HG02623 (cell line): ENCODE measurements around the gene GPATCH3.
"Not testable (repeated sequence)": the region's sequence is repeated elsewhere in the genome, so short reads cannot be mapped to it uniquely, and the experiment has no call there.

Experiments
- ATAC-seq: cut with Tn5 transposase; IDR thresholded peaks from one replicate; pipeline ENCODE4 v1.9.1; 2021; ENCODE audit warnings: moderate library complexity; ENCODE audit not compliant: unreplicated experiment

The GPATCH3 gene, protein sequence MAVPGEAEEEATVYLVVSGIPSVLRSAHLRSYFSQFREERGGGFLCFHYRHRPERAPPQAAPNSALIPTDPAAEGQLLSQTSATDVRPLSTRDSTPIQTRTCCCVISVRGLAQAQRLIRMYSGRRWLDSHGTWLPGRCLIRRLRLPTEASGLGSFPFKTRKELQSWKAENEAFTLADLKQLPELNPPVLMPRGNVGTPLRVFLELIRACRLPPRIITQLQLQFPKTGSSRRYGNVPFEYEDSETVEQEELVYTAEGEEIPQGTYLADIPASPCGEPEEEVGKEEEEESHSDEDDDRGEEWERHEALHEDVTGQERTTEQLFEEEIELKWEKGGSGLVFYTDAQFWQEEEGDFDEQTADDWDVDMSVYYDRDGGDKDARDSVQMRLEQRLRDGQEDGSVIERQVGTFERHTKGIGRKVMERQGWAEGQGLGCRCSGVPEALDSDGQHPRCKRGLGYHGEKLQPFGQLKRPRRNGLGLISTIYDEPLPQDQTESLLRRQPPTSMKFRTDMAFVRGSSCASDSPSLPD

DNA sequence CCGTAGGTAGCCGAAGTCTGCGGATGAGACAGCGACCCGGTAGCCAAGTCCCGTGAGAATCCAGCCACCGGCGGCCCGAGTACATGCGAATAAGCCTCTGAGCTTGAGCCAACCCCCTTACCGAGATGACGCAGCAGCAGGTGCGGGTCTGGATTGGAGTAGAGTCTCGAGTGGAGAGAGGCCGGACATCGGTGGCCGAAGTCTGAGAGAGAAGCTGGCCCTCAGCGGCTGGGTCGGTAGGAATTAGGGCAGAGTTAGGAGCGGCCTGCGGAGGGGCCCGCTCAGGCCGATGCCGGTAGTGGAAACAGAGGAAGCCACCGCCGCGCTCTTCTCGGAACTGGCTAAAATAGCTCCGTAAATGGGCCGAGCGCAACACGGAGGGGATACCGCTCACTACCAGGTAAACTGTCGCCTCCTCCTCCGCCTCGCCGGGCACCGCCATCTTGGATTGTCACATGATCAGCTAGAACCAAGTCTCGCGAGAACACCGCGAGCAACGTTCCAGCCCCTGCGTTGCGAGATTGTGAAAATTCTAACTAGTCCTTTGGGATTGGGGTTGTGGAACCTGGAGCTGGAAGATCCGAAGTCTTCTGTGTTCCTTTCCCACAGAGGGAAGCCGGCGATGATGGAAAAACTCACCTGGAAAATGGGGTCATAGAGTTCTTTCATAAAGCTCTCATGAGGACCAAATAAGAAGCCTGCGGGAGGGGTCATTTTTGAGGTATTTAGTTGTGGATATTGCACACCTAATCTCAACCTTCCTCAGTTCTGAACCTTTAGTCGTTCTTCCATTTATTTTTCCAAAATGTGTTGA, at the start of gene GPATCH3:
TSS of gene GPATCH3 (minus strand) at position 467 of the 814 bp plus-strand sequence. CDS start at position 442, 25 bp downstream.
- peak; percentile 64 for ATAC-seq

DNA sequence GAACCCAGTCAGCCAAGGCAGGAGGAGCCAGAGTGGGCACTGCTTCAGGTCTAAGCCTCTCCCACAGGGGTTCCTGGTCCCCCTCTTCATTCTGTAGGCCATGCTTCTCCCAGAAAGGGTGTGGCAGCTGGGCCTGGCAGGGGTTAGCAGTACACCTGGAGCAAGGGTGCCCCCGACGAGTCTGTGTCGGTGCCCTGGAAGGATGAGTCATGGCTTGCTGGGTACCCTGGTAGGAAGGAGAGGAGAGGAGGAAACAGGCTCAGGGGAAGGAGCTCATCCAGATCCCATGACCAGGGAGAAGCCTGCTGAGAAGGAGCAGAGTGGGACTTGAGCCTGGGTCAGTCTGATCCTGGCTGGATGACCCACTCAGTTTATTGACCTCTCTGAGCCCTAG, 49.7 kb upstream of the GPATCH3 start:
- ATAC-seq = no peak

DNA sequence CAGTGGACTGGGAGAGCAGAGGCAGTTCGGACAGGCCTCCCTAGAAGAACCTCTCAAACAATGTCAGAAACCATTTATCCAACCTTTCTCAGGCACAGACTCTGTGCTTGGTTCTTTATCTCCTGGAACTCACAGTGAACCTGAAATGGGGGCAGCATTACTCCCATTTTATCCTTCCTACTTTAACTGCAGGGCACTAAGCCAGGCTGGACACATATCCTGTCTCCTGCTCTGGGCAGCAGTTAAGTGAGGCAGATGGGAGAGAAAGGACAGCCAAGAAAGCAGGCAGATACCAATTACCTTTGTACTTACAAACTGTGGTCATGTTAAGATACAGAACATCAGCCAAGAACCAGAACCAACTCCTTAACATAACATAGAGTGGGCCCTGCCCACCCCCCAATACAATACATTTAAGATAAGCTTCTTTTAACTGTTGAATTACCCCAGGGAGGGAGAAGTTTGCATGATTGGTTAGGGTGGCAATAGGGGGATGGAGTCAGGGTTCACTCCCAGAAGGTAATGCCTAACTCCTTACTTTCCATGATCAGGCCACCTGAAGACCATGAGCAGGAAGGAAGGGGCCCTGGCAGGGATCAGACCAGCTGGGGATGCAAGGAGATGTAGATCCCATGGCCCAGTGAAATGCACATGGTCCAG, 49.1 kb upstream of the GPATCH3 start:
- no peak for ATAC-seq

DNA sequence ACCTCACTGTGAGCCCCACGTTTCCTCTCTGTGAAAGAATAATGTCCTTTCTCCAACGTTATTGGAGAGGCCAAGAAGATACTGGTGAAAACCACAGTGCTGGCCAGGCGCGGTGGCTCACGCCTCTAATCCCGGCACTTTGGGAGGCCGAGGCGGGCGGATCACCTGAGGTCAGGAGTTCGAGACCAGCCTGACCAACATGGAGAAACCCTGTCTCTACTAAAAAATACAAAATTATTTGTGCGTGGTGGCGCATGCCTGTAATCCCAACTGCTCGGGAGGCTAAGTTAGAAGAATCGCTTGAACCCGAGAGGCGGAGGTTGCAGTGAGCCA, 48.4 kb upstream of the GPATCH3 start:
- not testable (repeated sequence) for ATAC-seq

DNA sequence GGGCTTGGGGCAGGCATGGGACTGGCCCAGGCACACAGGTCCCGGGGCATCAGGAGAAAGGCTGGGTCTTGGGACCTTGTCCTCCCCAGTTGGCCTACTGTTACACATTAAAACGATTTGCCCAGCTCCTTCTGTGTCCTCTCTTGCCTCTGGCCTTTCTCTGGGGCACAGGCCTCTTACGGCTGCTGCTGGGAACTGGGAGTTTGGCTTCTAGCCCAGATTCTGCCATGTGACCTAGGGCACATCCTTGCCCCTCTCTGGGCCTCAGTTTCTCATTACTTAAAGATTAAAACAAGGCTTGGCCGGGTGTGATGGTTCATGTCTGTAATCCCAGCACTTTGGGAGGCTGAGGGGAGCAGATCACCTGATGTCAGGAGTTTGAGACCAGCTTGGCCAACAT, 46.0 kb upstream of the GPATCH3 start:
- ATAC-seq = no peak

DNA sequence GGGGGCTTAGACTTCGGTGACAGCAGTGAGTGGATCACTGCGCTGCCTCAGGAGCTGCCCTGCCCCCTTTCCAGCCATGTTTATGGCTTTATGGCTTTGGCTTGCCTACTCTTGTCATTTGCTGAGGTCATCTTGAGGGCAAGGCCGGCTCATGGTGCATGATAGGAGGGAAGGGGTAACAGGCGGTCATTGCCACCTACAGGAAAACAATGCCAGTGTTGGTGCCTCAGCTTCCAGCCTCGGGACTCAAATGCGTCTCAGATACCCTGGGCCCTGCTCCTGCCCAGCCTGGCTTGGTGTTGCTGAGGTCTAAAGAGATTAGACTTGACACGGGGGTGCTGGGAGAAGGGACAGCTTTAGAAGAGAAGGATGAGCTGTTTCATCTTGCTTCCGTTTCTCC, 45.5 kb upstream of the GPATCH3 start:
- no peak for ATAC-seq

DNA sequence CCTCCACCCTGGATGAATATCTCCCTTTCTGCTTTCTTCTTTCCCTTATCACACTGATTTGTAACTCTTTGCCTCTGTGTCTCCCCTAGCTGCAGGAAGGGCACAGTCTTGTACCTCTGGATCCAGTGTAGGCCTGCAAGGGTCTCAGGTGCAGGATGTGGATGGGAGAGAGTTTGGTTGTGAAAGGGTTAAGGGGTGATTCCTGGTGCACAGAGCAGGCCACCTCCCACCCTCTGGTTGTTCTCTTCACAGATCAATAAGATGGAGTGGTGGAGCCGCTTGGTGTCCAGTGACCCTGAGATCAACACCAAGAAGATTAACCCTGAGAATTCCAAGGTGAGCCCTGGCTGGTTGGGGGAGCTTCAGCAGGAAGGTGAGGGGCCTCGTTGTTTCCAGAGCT, 44.9 kb upstream of the GPATCH3 start:
- ATAC-seq = no peak

DNA sequence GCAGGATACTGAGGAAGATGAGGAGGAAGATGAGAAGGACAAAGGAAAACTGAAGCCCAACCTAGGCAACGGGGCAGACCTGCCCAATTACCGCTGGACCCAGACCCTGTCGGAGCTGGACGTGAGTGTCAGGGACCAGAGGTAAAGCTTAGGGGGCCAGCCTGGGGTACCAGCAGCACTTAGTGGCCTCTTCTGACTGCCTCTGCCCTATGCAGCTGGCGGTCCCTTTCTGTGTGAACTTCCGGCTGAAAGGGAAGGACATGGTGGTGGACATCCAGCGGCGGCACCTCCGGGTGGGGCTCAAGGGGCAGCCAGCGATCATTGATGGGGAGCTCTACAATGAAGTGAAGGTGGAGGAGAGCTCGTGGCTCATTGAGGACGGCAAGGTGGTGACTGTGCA, 42.4 kb upstream of the GPATCH3 start:
- ATAC-seq = no peak

DNA sequence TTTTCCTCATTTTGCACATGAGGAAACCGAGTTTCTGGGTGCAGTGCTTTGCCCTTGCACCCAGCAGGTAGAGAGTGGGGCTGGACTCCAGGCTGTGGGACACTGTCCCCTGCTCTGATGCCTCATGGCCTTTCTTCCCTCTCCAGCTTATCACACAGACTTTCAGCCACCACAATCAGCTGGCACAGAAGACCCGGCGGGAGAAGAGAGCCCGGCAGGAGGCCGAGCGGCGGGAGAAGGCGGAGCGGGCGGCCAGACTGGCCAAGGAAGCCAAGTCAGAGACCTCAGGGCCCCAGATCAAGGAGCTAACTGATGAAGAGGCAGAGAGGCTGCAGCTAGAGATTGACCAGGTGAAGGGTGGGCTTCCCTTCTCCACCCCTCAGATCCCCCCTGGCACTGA, 41.0 kb upstream of the GPATCH3 start:
- no peak for ATAC-seq

DNA sequence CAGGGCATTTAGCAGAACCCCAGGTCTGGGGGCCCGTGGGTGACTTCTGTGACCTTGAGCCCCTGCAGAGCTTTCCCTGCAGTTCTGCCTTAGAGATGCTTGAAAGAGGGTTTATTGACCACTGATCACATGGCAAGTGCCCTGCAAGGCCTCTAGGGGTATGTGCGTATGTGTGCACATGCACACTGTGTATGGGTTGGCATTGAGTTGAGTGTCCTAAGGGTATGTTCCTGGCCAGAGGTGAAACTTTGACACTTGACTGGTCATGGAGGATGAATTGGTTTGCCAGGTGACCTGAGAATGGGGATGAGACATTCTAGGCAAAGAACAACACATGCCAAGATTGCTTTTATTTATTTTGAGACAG, 38.4 kb upstream of the GPATCH3 start:
- no peak for ATAC-seq

DNA sequence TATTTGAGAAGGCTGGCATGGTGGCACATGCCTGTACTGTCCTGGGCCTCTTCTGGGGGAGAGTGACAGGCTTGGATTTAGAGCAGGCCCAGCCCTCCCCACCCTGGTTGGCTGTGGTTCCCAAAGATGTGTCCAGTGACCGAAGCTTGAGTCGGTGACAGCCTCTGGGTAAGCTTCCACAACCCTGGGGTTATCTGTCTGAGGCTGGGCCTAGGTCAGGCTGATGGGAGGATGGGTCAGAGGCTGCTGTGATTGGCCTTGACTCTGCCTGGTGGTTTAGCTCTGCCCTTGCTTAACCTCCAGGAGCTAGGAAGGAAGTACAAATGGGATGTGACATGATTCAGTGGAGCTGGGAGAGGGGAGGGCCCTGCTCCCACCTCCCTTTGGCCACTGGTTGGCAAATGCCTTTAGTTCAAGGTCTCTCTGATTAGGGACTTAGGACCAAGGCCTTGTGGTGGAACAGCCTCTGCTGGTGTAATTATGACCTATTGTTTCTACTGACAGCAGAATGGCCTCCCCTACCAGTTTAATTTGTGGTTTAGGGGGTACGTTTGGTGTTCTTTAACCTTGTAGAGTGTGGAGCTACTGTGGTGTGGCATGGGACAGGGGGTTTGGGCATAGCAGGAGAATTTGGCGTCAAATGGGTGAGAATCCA, 37.9 kb upstream of the GPATCH3 start:
- no peak for ATAC-seq

DNA sequence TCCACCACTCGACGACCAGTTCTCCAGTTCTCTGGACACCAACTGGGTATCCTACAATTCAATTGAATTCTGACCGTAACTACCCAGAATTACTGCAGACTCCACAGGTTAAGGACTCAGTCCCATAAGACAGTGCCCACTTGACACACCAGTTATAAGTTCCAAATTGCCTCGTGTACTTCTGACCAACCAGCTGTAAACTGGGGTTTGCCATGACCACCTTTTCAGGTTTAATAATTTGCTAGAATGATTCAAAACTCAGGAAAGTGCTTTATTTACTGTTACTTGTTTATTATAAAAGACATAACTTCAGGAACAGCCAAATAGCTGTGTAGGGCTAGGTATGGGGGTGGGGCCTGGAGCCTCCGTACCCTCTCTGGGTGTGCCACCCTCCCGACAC, 36.6 kb upstream of the GPATCH3 start:
- no peak for ATAC-seq

DNA sequence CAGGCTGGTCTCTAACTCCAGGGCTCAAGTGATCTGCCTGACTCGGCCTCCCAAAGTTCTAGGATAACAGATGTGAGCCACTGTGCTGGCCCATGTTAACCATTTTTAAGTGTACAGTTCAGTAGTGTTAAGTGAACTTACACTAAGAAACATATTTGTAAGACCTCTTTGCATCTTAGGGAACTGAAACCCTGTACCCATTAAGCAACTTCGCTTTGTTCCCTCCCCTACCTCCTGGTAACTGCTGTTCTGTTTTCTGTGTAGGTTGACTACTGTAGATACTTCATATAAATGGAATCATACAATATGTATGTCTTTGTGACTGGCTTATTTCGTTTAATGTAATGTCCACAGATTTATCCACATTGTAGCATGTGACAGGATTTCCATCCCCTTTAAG, 32.3 kb upstream of the GPATCH3 start:
- no peak for ATAC-seq

DNA sequence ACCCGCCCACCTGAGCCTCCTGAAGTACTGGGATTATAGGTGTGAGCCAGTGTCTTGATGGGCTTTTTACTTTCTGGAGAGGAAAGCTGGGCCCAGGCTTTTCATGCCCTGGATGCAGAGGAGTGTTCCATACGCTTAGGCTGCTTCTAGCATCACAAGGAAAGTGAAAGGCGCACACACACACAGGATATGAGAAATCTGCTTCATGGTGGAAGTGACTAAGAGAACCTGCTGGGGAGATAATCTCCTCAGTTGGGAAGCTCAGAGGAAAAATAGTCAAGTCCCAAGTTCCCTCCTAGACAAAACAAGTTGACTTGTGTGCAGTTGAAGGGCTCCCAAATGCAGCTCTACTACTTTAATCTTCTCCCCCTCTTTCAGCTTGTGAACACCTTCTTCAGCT, 23.4 kb upstream of the GPATCH3 start:
- no peak for ATAC-seq

DNA sequence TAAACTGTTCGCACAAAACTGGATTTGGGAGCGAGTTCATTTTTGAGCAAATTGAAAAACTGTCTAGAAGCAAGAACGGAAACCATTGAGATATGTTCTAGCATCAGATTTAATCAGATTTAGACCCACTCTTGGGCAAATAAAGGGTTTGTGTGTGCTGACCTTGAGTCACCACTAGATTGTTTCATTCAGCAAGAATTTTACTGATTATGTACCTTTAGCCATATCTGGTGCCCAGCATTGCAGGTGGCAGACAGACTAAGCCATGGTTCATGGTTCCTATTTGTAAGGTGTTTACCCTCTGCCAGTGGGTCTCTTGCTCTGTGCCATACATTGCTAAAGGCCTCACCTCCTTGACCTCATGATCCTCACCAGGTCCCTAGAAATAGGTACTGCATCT, 22.6 kb upstream of the GPATCH3 start:
- no peak for ATAC-seq

DNA sequence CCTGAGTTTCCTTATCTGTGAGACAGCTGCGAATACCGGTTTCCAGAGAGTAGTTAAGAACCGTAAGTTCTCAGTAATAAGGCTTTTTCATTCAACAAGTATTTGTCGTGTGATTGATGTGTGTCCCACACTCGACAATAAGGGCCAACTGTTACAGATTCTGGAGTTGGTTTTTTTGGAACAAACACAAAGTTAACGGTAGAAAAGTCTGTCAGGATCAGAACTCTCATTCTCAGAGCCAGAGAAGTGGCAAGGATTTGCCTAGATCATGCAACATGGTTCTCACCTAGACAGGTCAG, 22.1 kb upstream of the GPATCH3 start:
- ATAC-seq = no peak

DNA sequence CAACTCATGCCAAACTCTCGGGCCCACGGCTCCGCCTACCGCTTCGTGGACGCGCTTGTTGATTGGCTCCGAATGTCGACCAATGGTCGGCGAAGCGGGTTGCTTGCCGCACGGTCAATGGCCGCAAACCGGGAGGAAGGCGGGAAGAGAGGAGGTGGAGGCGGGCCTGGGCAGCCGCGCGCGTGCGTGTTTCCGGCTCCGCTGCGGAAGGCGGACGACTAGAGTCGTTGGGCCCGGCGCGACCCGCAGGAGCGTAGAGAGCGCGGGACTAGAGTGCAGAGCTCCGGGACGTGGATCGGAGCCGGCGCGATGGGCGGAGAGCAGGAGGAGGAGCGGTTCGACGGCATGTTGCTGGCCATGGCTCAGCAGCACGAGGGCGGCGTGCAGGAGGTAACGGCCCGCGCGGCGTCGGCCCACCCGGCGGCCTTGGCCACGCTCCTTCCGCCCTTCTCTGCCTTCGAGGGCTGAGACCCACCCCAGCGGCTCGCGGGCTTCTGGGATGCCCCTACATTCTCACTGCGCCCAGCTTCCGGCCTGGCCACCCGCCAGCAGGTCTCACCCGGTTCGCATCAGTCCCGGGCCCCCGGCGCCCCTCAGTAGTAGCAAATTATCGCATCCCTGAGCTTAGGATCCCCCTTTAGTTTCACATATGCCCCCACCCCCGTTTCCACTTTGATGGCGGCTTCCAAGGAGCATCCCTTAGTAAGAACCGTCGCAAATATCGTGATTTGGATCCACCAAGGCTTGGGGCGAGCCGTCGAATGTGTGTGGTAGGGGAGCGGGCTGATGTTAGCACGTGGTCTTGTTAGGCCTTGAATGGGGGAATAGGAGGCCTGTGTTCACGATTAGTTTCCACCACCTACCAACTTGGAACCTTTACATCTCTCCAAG, 21.5 kb upstream of the GPATCH3 start, which contains the start of gene NUDC:
TSS of gene NUDC (plus strand) at position 204 of the 891 bp plus-strand sequence. CDS start at position 310, 106 bp downstream.
- ATAC-seq = peak; percentile 96

DNA sequence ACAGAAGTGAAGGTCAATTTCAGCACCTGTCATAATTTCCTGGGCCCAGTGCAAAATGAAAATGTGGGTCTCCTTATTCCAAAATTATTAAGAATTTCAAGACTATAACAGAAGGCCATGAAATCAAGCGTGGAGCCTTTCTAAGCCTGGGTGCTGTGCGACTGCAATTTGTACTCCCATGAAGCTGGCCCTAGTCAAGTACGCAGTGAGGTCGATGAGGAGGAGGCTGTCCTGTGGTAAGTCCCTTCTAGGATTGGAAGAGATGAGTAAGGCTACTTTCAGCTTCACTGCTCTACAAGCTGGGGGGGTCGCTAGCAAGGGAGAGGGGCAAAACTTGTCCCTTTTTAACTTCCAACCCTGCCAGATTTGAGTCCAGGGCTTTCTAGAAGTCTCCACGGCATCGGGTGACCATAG, 20.9 kb upstream of the GPATCH3 start:
- peak; percentile 20 for ATAC-seq

DNA sequence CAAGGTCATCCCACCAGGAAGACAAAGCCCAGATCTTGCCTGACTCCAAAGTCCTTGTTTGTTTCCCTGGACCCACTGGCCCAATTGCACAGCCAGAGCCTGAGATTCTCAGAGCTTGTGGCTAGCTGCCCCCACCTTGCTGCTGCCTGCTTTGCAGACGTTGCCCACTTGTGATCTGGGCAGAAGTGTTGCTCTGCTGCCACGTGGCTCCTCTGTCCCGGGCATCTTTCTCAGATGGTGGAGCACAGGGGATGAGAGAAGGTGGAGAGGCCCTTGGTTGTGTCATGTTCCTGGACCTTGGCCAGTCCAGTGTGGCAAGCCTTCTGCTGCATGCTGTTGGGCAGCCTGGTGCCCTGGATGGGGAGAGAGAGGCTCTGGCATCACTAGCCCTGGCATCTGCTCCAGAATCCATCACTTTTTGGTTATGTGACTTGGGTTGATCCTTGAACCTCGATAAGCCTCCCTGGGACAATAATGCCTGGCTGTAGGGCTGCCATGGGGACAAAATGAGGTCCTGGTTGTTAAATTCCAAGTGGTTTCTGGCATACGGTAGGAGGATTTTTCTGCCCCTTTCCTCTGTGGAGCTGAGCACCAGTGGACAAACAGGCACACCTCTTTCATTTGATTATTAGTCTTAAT, 15.1 kb upstream of the GPATCH3 start:
- no peak for ATAC-seq
